ENCODE data around the gene TXNDC11. TPM values are rescaled to one million over a fixed set of nuclear protein-coding genes. Genes with fewer than 3 reads are reported as not detected.

The TXNDC11 gene
- polyA plus RNA-seq, 1 donor (not counting 4 experiments of a cell fraction or from before 2014, with no cell fraction given): 35.9 TPM

DNA sequence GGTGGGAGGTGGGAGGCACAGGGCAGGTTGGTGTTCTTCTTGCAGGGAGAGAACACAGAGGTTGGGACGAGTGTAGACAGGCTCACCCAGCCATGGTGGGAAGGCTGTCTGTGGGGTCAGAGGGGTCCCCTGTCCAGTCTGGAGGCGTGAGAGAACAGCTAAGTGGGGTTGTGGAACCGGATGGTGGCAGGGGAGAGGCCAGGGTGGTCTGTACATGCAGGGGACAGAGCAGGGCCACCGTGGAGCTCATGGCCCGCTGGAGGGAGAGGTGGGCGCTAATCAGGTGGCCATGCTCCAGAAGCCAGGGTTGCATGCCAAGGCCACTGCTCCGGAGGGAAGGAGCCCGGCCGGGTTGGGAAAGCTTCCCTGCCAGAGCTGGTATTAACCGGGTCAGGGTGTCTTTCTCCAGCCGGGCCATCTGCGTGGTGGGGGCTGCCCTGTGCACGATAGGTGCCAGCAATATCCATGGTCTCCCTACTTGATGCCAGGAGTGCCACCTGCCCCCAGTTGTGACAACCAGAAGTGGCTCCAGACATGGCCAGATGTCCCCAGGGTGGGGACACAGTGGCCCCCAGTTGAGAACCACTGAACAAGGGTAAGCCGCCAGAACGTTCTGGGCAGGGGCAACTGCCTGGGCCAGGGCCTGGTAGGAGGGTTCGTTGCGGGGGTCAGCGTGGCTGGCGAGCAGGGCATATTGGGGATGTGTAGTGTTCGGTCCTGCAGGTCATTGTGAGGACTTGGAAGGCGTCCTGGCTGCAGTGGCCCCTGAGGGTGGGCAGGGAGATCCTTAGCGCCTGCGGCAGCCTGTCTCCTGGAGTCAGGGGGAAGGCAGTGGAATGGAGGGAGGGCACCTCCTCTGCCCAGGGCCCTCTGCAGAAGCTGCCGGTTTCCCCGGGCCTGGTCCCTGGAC is 69.3 kb downstream of the TXNDC11 start:
- no peak for TF ChIP-seq EZH2 (IDR thresholded peaks at IDR 0.05; ENCODE audit: low read length)
- no peak for TF ChIP-seq CTCF (optimal IDR thresholded peaks at IDR 0.05 in 1 of 3, IDR thresholded peaks at IDR 0.05 in 1 of 3, conservative IDR thresholded peaks at IDR 0.05 in 1 of 3; ENCODE audit: extremely low read depth in 1 of 3, insufficient read depth in 2 of 3, low read length in 3 of 3)
- Histone ChIP-seq H3K9me1 (ENCODE audit: control insufficient read depth, extremely low read depth, insufficient read depth, low read length) (no peaks in the 10 kb centered on the region), H3K79me2 (ENCODE audit: control insufficient read depth, insufficient read depth, low read length) (peaks cover 12% of the 10 kb centered on the region), H3K36me3 (ENCODE audit: control insufficient read depth in 2 of 2, extremely low read depth in 1 of 2, insufficient read depth in 2 of 2, low read length in 2 of 2) (peaks cover 5 to 10% of the 10 kb centered on the region in 2 experiments), H3K4me3 (ENCODE audit: control insufficient read depth in 2 of 3, extremely low read depth in 1 of 3, insufficient read depth in 2 of 3, low read depth in 1 of 3, low read length in 3 of 3) (no peak overlapping the region), H3K4me2 (ENCODE audit: control insufficient read depth, extremely low read depth, insufficient read depth, low read depth, low read length) (no peak overlapping the region), H3K27me3 (ENCODE audit: control insufficient read depth, extremely low read depth, insufficient read depth, low read length) (no peaks in the 10 kb centered on the region), H3K27ac (ENCODE audit: control insufficient read depth, insufficient read depth, low read length) (no peak overlapping the region), H3K9ac (ENCODE audit: control insufficient read depth, extremely low read depth, insufficient read depth, low read length) (no peak overlapping the region), H3K9me3 (ENCODE audit: control insufficient read depth, low read depth, low read length) (no peaks in the 10 kb centered on the region), H2AFZ (ENCODE audit: control insufficient read depth, low read length) (no peak overlapping the region), H3K4me1 (ENCODE audit: control insufficient read depth, extremely low read depth, insufficient read depth, low read length) (peaks cover 34% of the 10 kb centered on the region), H4K20me1 (ENCODE audit: control insufficient read depth, extremely low read depth, insufficient read depth, low read length) (peaks cover 6% of the 10 kb centered on the region)
- DNase-seq (ENCODE audit: low read depth, low spot score): no peak
- FAIRE-seq: no peak
- dilution Hi-C loops (cut with MboI; ENCODE audit: extremely low pct_ligation_motif_present, low sequenced_read_pairs): no loop called here

GRCh38 chr16:11672206-11673090 is 70.2 kb downstream of the TXNDC11 start:
- no peak overlapping the region for H3K4me3 ChIP-seq (ENCODE audit: control insufficient read depth in 2 of 3, extremely low read depth in 1 of 3, insufficient read depth in 2 of 3, low read depth in 1 of 3, low read length in 3 of 3)
- H3K4me1 ChIP-seq (ENCODE audit: control insufficient read depth, extremely low read depth, insufficient read depth, low read length): peaks cover 28% of the 10 kb centered on the region
- dilution Hi-C loops (cut with MboI; ENCODE audit: extremely low pct_ligation_motif_present, low sequenced_read_pairs): no loop called here
- H3K4me2 ChIP-seq (ENCODE audit: control insufficient read depth, extremely low read depth, insufficient read depth, low read depth, low read length): no peak overlapping the region
- no peaks in the 10 kb centered on the region for H3K27me3 ChIP-seq (ENCODE audit: control insufficient read depth, extremely low read depth, insufficient read depth, low read length)
- no peak for DNase-seq (ENCODE audit: low read depth, low spot score)
- H3K9me1 ChIP-seq (ENCODE audit: control insufficient read depth, extremely low read depth, insufficient read depth, low read length): no peaks in the 10 kb centered on the region
- H3K9me3 ChIP-seq (ENCODE audit: control insufficient read depth, low read depth, low read length): no peaks in the 10 kb centered on the region
- H4K20me1 ChIP-seq (ENCODE audit: control insufficient read depth, extremely low read depth, insufficient read depth, low read length): peaks cover 6% of the 10 kb centered on the region
- FAIRE-seq: no peak
- no peak overlapping the region for H3K9ac ChIP-seq (ENCODE audit: control insufficient read depth, extremely low read depth, insufficient read depth, low read length)
- no peak overlapping the region for H3K27ac ChIP-seq (ENCODE audit: control insufficient read depth, insufficient read depth, low read length)
- H3K36me3 ChIP-seq (ENCODE audit: control insufficient read depth in 2 of 2, extremely low read depth in 1 of 2, insufficient read depth in 2 of 2, low read length in 2 of 2): peaks cover 0 to 6% of the 10 kb centered on the region in 2 experiments
- TF ChIP-seq EZH2 (IDR thresholded peaks at IDR 0.05; ENCODE audit: low read length) (no peak), CTCF (optimal IDR thresholded peaks at IDR 0.05 in 1 of 3, IDR thresholded peaks at IDR 0.05 in 1 of 3, conservative IDR thresholded peaks at IDR 0.05 in 1 of 3; ENCODE audit: extremely low read depth in 1 of 3, insufficient read depth in 2 of 3, low read length in 3 of 3) (no peak)
- no peak overlapping the region for H2AFZ ChIP-seq (ENCODE audit: control insufficient read depth, low read length)
- peaks cover 12% of the 10 kb centered on the region for H3K79me2 ChIP-seq (ENCODE audit: control insufficient read depth, insufficient read depth, low read length)
